Sciatic nerve (tissue), 2 donors: ENCODE results near the gene ULK1. TPM values are rescaled to one million over a fixed set of nuclear protein-coding genes. Genes with fewer than 3 reads are reported as not detected.

ENCODE experiments used
- ATAC-seq: fragments of 200-7000 bp; cut with Tn5 transposase; one replicate; pipeline ENCODE4 v1.9.1; 2020; ENCODE audit warnings: mild to moderate bottlenecking, moderate library complexity
- DNase-seq: peaks from one replicate; pipeline ENCODE4 v3.0.0-alpha.2; 2020; ENCODE audit warnings: low spot score
- intact Hi-C: fragments of 100-400 bp; cut with DNase I; formaldehyde crosslinking; loops from one replicate; pipeline ENCODE4 v1.14.2; 2022
- total RNA-seq: library from RNA; stranded (reverse); fragmentation: NEBNext Ultra II Directional; extraction: Animal tissue kit (Norgen Biotek cat#: 25700); gene quantifications from one replicate; pipeline ENCODE4 v1.2.1, GENCODE V29; 2021
- donor health status: DM: no; HTN: no; CAD: no.
- donor health status: DM: no; HTN: no; CAD: no.

ULK1 gene
- total RNA-seq, 1 donor from 2014 or later = 40.6 TPM

DNA sequence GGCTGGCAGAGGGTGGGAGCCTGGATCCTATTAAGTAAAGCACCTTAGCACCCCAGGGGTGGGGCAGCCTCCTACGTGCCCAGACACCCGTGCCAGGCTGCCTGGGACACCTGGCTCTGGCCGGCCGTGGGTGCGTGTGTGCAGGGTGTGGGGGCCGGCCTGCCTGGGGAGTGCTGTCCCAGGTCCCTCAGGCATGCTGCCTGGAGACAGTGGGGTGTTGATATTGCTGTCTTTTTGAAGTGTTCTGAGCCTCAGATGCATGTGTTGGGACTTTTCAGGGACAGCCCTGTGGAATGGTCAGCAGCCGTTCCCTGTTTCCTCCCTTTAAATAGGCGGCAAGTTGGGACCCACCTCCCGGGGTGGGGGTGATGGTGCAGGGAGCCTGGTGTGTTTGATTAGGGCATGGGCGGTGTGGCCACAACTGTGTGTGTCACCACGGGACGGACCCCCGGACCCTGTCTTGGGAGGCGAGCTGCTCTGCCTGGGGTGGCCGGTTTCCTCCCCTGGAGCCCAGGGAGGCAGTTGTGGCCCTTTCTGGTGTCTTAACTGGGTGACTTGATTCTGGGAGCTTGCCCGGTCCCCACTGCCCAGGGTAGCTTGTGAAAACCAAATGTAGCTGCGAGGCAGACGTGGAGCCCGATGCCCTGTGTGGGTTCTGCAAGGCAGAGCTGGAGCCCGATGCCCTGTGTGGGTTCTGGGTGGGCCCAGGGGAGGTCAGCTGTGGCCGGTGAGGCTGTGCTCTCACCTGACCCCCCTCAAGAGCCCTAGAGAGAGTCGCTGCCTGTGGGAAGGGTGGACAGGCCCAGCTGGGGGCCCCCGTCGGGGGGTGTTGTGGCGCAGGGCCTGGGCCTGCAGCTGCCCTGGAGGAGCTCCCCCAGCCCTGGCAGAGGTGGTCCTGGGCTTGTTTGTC lies 8.2 kb downstream of the ULK1 start:
- intact Hi-C loops = no loop called here

DNA sequence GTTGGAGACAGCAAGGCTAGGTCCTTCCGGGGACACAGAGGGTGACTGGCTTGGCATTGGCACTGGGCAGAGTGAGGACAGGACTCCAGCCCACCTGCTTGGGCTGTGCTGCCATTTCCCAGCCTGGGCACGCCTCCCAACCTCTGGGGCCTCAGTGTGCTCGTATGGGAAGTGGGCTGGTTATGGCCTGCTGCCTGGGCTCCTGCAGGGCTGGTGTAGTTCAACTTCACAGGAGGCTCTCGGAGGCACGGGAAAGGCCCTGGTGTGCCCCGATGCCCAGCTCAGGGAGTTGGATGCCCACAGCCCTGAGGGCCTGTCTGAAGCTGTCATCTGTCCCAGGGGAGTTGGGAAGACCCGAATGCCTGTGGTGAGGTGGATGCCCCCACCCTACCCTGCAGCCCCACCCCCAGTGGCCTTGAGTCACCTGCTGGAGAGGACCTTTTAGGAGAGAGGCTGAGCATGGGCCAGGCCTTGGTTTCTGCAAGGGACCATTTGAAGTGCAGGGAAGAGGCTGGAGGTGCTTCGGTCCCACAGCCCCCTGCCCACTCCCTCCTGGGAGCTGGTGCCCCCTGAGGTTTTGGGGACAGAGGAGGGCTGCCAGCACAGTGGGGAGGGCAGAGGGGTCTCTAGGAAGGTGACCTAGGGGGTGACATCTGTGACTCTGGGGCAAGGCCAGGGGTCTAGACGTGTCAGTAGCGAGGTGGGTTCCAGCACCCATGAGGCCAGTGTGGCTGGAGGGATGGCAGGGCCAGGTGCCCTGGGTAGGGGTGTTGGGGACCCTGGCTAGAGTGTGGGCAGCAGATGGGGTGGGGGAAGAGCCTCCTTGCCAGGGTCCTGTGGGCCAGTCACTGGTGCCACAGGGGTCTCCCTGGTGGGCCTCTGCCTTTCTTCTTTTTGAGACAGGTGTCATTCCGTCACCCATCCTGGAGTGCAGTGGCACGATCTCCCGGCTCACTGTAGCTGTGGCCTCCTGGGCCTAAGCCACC lies 9.1 kb downstream of the ULK1 start:
- ATAC-seq = no peak
- no peak for DNase-seq
- intact Hi-C loops = no loop called here

More for the DNA sequence above, 8.2 kb downstream of the ULK1 start:
- DNase-seq (no peak), ATAC-seq (no peak)

DNA sequence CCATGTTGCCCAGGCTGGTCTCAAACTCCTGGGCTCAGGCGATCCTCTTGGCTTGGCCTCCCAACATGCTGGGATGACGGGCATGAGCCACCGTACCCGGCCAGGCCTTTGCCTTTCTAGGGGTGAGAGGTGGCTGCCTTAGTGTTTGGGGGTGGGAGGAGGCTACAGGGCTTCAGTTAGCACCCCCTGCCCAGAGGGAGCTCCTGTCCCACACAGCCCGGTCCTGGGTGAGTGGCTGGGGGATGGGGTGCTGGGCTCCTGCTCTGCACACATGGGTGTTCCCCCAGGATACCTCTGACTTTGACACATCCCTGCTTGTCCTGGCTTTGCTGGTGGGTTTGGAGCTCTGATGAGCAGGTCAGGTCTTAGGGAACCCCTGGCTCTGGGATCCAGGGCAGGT lies 9.9 kb downstream of the ULK1 start:
- intact Hi-C loops = no loop called here
- no peak for ATAC-seq
- no peak for DNase-seq

GRCh38 chr12:131905081-131905629 lies 10.7 kb downstream of the ULK1 start:
- DNase-seq (no peak), ATAC-seq (no peak)
- intact Hi-C loops = no loop called here

GRCh38 chr12:131905630-131906091 lies 11.2 kb downstream of the ULK1 start:
- ATAC-seq = no peak
- no peak for DNase-seq
- intact Hi-C loops = no loop called here

DNA sequence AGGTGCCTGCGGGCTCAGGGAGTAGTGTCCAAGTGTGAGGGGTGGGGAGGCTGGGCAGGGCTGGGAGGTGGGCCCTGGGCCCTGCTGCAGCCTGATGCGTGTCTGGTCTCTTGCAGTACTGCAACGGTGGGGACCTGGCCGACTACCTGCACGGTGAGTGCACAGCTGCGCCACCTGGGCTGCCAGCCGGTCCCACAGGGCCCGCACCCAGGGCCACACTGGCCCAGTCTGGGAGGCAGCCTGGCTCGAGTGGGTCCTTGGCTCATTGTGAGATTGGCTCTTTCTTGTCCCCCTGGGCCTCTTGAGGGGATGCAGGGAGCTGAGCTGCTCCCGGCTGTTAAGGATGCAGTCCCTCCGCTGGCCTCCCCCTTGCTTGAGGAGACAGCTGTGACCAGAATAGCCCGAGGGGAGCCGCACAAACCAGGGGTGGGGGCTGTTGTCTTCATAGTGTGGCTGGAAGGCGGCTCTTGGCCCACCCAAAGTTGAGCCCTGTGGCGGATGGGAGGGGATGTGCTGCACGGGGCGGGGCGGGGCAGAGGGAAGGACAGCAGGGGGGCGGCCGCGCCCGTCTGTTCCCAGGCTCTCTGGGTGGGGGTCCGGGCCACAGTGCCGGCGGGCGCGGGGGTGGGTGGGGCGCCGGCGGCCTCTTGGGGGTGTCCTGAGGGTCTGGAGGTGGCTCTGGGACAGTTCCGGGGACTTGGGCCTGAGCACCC lies 13.1 kb downstream of the ULK1 start:
- DNase-seq (no peak), ATAC-seq (no peak)
- intact Hi-C loops = no loop called here

GRCh38 chr12:131908092-131909080 lies 14.0 kb downstream of the ULK1 start:
- intact Hi-C loops = no loop called here
- ATAC-seq = no peak

GRCh38 chr12:131909081-131909751 lies 14.8 kb downstream of the ULK1 start:
- no peak for ATAC-seq
- intact Hi-C loops = no loop called here
- no peak for DNase-seq

More at GRCh38 chr12:131908092-131909080, 14.0 kb downstream of the ULK1 start:
- DNase-seq = no peak

DNA sequence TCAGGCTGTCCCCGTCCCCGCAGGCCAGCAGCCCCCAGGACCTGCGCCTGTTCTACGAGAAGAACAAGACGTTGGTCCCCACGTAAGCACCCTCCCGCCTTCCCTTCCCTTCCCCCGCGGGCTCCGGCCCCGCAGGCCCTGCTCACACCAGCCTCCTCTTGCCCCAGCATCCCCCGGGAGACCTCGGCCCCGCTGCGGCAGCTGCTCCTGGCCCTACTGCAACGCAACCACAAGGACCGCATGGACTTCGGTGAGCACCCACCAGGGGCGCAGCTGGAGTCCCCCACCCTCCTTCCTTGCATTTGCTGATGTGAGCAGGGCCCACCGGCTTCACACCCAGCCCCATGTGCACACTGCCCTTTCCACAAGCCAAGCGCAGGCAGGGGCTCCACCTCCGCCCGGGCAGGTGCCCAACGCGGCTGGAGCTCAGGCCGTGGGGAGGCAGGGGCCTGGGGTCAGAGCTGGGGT lies 15.4 kb downstream of the ULK1 start:
- DNase-seq (no peak), ATAC-seq (no peak)

DNA sequence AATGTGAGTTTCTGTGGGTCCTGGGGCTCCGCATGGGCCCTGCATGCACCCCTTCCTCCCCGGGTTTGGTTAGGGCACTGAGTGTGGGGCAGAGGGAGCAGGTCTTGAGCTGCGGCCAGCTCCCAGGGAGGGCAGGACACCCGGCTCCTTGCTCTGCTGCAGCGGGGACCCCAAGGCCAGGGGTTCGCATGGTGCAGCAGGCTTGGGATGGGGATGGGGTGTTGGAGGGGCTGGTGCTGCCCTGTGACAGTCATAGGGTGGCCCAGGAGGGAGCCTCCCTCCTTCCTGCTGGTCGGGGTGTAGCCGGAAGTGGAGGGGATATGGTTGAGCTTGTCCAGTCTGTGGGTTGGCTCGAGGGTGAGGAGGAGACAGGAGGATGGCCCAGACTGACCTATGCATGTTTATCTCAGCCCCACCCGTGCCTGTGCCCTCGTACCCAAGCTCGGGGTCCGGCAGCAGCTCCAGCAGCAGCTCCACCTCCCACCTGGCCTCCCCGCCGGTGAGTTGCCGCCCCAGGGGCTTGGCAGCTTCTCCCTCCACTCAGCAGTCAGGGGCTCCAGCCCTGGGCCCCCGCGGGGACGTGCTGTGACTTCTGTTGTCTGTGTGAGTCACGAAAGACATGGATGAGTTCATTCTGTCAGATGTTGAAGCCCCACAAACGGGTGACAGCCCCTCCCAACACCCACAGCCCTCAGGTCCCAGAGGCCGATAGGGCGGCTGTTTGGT lies 16.0 kb downstream of the ULK1 start:
- intact Hi-C loops = no loop called here
- no peak for DNase-seq
- ATAC-seq = no peak

More for the DNA sequence above, 15.4 kb downstream of the ULK1 start:
- intact Hi-C loops = no loop called here

DNA sequence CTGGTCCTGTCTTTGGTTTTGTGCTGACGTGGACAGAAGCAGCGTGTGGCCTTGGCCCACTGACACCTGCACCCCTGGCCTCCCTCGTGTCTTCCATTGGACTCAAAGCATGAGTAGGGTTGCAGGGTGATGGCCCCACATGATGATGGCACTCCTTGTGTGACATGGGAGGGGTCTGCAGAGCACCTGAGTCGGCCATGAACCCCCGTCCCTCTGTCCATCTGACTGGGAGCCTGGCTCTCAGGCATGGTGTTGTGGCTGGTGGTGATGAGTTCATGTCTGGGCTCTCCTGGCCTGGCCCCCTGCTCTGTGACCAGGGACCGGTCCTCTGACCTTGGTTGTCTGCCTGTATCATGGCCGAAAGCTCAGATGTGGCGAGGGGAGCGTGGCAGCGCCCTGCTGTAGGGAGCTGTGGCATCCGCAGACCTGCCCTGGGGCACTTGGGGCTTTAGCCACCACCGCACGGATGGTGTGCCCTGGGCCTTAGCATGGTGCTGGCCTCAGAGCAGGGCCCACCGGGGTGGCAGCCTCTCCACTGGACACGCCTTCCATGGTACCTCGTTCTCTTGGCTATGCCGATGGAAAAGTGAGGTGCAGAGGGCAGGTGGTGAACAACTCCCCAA lies 16.7 kb downstream of the ULK1 start:
- ATAC-seq = no peak
- intact Hi-C loops = no loop called here
- DNase-seq = no peak

- DNase-seq (no peak), ATAC-seq (no peak)
- intact Hi-C loops = no loop called here
Measured at GRCh38 chr12:131911851-131912477, 17.5 kb downstream of the ULK1 start.

- intact Hi-C loops = no loop called here
- DNase-seq (peak; percentile 86), ATAC-seq (peak; percentile 48)
Measured at GRCh38 chr12:131912518-131913274, 18.3 kb downstream of the ULK1 start.

- DNase-seq (no peak), ATAC-seq (no peak)
- intact Hi-C loops = no loop called here
Measured at GRCh38 chr12:131913666-131914065, 19.2 kb downstream of the ULK1 start.
